CD4-positive, alpha-beta T cell (primary cell): Measurements from ENCODE around the gene RASAL2. TPM values are rescaled to one million over a fixed set of nuclear protein-coding genes. Genes with fewer than 3 reads are reported as not detected.

Source experiments
- ATAC-seq: fragments of 200-7000 bp; cut with Tn5 transposase; one replicate; pipeline ENCODE4 v1.10.0; 2022; ENCODE audit warnings: mild to moderate bottlenecking; ENCODE audit not compliant: poor library complexity
- CTCF ChIA-PET: fragments of 350-600 bp; sonication (Branson Sonifier 250); formaldehyde crosslinking; loops from one replicate; lab custom pipeline; 2021; ENCODE audit warnings: antibody characterized with exemption, inconsistent platforms; lab: Charles Lee
- POLR2A ChIA-PET: fragments of 350-600 bp; sonication (Branson Sonifier 250); formaldehyde crosslinking; loops from one replicate; lab custom pipeline; 2021; ENCODE audit warnings: antibody characterized with exemption, inconsistent platforms; lab: Charles Lee
- DNase-seq, 14 experiments: peaks; one replicate each; pipeline ENCODE4 v3.0.0-alpha.2; 2013 to 2020; ENCODE audit warnings: mixed read lengths in 2 of 14
- H3K27ac ChIP-seq, 2 donors: one replicate each; pipeline versions ENCODE4 v1.5.1 to v1.7.0; 2013; ENCODE audit warnings: low read length in 2 of 2, low read depth in 1 of 2, mild to moderate bottlenecking in 1 of 2
- H3K27me3 ChIP-seq, 2 experiments: 1 replicate in 1 of 2; 2 replicates in 1 of 2; pipeline versions ENCODE4 v1.6.1 to v1.7.0; 2013; ENCODE audit warnings: low read length in 2 of 2, control low read depth in 1 of 2, mild to moderate bottlenecking in 1 of 2, moderate library complexity in 1 of 2; ENCODE audit not compliant: insufficient read depth in 2 of 2, control insufficient read depth in 1 of 2
- H3K36me3 ChIP-seq: one replicate; pipeline ENCODE4 v1.6.1; 2013; ENCODE audit warnings: low read length, control low read depth; ENCODE audit not compliant: insufficient read depth
- H3K4me1 ChIP-seq: one replicate; pipeline ENCODE4 v1.6.1; 2013; ENCODE audit warnings: low read length, control low read depth; ENCODE audit not compliant: insufficient read depth
- H3K4me3 ChIP-seq: one replicate; pipeline ENCODE4 v1.5.1; 2013; ENCODE audit warnings: mild to moderate bottlenecking, low read length, moderate library complexity
- H3K9me3 ChIP-seq, 2 experiments: 1 replicate in 1 of 2; 2 replicates in 1 of 2; pipeline versions ENCODE4 v1.6.1 to v1.7.0; 2013; ENCODE audit warnings: low read length in 2 of 2, mild to moderate bottlenecking in 2 of 2, control low read depth in 1 of 2, moderate library complexity in 1 of 2; ENCODE audit not compliant: control insufficient read depth in 1 of 2, insufficient read depth in 1 of 2
- H3K27ac Mint-ChIP-seq: one replicate; pipeline ENCODE4 v1.8.0; 2020; ENCODE audit warnings: mixed read lengths
- H3K27me3 Mint-ChIP-seq: one replicate; pipeline ENCODE4 v1.8.0; 2021; ENCODE audit warnings: mixed read lengths
- H3K36me3 Mint-ChIP-seq: one replicate; pipeline ENCODE4 v1.8.0; 2021; ENCODE audit warnings: low read depth, mixed read lengths
- H3K4me1 Mint-ChIP-seq: one replicate; pipeline ENCODE4 v1.8.0; 2021; ENCODE audit warnings: low read depth, mixed read lengths
- H3K4me3 Mint-ChIP-seq: one replicate; pipeline ENCODE4 v1.8.0; 2020; ENCODE audit warnings: mild to moderate bottlenecking, mixed read lengths
- H3K9me3 Mint-ChIP-seq: one replicate; pipeline ENCODE4 v1.8.0; 2020; ENCODE audit warnings: mixed read lengths
- CTCF ChIP-seq: fragments of 200-600 bp; IDR thresholded peaks from one replicate; pipeline ENCODE4 v1.8.0; 2022; ENCODE audit warnings: antibody characterized with exemption, mild to moderate bottlenecking
- intact Hi-C, 2 experiments: fragments of 100-400 bp; cut with DNase I in 1 of 2; cut with micrococcal nuclease in 1 of 2; formaldehyde crosslinking; loops; one replicate each; pipeline versions ENCODE4 v1.15.1 to v1.9.0; 2023 to 2025; cut with DNase I, micrococcal nuclease
- total RNA-seq, 174 experiments: library from RNA in 2 of 174; stranded (reverse) in 2 of 174; gene quantifications; one replicate each; pipeline ENCODE4 v1.2.3 and lab custom pipeline; 2021 to 2026

RASAL2 gene
- total RNA-seq, 2 experiments from 2014 or later, result 0.03 TPM; not detected in 1

DNA sequence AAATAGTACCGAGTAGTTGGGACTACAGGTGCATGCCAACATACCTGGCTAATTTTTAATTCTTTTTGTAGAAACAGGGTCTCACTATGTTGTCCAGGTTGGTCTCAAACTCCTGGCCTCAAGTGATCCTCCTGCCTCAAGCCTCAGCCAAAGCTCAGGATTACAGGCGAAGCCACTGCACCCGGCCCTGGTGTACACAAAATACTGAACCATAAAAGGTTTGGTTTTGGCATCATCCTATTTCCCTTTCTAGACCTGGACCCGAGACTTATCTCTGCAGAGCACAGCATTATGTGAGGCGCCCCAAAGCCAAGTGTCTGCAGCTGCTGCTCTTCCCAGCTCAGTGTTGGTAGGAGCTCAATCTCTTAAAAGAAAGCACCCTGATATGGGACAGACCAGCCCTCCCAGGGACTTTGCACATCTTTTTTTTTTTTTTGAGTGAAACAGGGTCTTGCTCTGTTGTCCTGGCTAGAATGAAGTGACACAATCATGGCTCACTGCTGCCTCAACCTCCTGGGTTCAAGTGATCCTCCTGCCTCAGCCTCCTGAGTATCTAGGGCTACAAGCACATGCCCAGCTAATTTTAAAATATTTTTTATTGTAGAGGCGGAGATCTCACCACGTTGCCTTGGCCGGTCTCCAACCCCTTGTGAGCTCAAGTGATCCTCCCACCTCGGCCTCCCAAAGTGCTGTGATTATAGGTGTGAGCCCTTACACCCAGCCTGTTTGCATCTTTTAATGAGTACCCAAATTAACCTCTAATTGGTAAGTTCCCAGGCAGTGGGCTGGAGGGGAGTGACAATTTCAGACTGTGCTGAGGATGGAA lies 439.4 kb downstream of the RASAL2 start:
- Mint-ChIP-seq H3K36me3 (no peaks in the 10 kb centered on the region), H3K4me1 (peaks cover 5% of the 10 kb centered on the region), H3K27me3 (peaks cover 5% of the 10 kb centered on the region), H3K9me3 (no peaks in the 10 kb centered on the region), H3K4me3 (no peak overlapping the region), H3K27ac (no peak overlapping the region)
- ChIA-PET CTCF (interaction anchor here (1.3 to 2.9 kb wide), 2 partner anchors 10 to 469 kb away, joined by 3 to 11 read pairs; no protein-coding TSS in a partner anchor), POLR2A (interaction anchor here (1.0 kb wide), 1 partner anchor 469 kb away, joined by 3 read pairs; no protein-coding TSS in a partner anchor)
- Histone ChIP-seq H3K4me3 (no peak overlapping the region), H3K4me1 (peaks cover 7% of the 10 kb centered on the region), H3K27ac (no peak overlapping the region), H3K9me3 (no peaks in the 10 kb centered on the region), H3K36me3 (no peaks in the 10 kb centered on the region), H3K27me3 (no peaks in the 10 kb centered on the region)
- DNase-seq, result no peak
- TF ChIP-seq CTCF, result no peak
- intact Hi-C loops, result loop anchor here (2.0 to 10.0 kb wide), 3 partner anchors 469 to 1281 kb away; no protein-coding TSS in a partner anchor
- no peak for ATAC-seq

Other genes starting within 250 kb of the RASAL2 start
- not detected for gene SEC16B, start 124.0 kb upstream of the RASAL2 start, total RNA-seq